NB4 (cell line): ENCODE measurements around the gene SP9.

Experiments used
- DNase-seq: peaks from one replicate; pipeline ENCODE4 v3.0.0; 2010; ENCODE audit warnings: low read depth
- H3K4me3 ChIP-seq: one replicate; pipeline ENCODE4 v1.5.1; 2011; ENCODE audit warnings: mild to moderate bottlenecking, low read depth, low read length, moderate library complexity
- CTCF ChIP-seq: IDR thresholded peaks from one replicate; pipeline ENCODE4 v1.5.1; 2012; ENCODE audit warnings: low read depth, low read length
- MAX ChIP-seq: IDR thresholded peaks from 2 replicates; pipeline ENCODE4 v1.6.1; 2011; ENCODE audit warnings: low read depth, low read length
- MYC ChIP-seq: IDR thresholded peaks from 2 replicates; pipeline ENCODE4 v1.6.1; 2011; ENCODE audit warnings: low read depth, low read length
- POLR2A ChIP-seq: IDR thresholded peaks from 2 replicates; pipeline ENCODE4 v1.6.1; 2011; ENCODE audit warnings: mild to moderate bottlenecking; ENCODE audit not compliant: insufficient read length; ENCODE audit errors: extremely low read depth

SP9 gene

GRCh38 chr2:174332217-174332963 lies 2.4 kb upstream of the SP9 start:
- no peak for TF ChIP-seq MYC
- no peak for TF ChIP-seq MAX
- peak; percentile 28 for DNase-seq
- no peak overlapping the region for H3K4me3 ChIP-seq

- TF ChIP-seq MYC (no peak), CTCF (no peak), MAX (no peak), POLR2A (no peak)
- no peak for DNase-seq
- H3K4me3 ChIP-seq: no peak overlapping the region
Measured at GRCh38 chr2:174333017-174333371, 1.8 kb upstream of the SP9 start.

- no peak overlapping the region for H3K4me3 ChIP-seq
- no peak for DNase-seq
- TF ChIP-seq MAX (no peak), POLR2A (no peak), CTCF (no peak), MYC (no peak)
Measured at GRCh38 chr2:174333372-174334277, 1.1 kb upstream of the SP9 start.

GRCh38 chr2:174334278-174334715 lies 457 bp upstream of the SP9 start:
- no peak overlapping the region for H3K4me3 ChIP-seq
- DNase-seq: peak; percentile 22
- TF ChIP-seq MAX (no peak), MYC (no peak)

- DNase-seq: no peak
- H3K4me3 ChIP-seq: no peak overlapping the region
Measured at GRCh38 chr2:174335254-174335987, 667 bp downstream of the SP9 start.

More at GRCh38 chr2:174335254-174335987, 667 bp downstream of the SP9 start:
- no peak for TF ChIP-seq MAX
- TF ChIP-seq MYC: no peak
- TF ChIP-seq POLR2A: no peak
- no peak for TF ChIP-seq CTCF
